ENCODE results near the gene PITX3. TPM values are rescaled to one million over a fixed set of nuclear protein-coding genes. Genes with fewer than 3 reads are reported as not detected.
"Not testable (repeated sequence)": the region's sequence is repeated elsewhere in the genome, so short reads cannot be mapped to it uniquely, and the experiment has no call there.

The PITX3 gene
- total and polyA plus RNA-seq, 10 of the 15 experiments (the other 5 are each of a cell fraction or from before 2014, with no cell fraction given), result not detected

DNA sequence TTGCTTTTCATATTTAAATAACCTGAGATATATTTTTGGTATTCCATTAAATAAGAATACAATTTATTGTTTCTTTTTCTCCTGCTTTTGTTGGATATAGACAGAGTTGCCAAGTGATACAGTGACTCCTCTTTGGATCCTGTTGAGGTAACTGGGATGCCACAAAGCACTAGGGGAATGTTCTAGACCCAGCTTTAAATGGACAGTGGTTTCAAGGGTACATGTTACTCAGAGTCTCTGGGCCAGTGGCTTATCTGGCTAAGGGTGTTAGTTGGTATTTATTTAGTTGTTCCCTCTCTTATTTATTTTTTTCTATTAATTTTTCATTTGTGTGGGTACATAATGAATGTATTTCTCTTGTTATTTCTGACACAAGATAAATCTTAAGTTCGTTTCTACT lies 13.1 kb upstream of the PITX3 start (continued):
- TF ChIP-seq FOXM1 (IDR thresholded peaks at IDR 0.05; ENCODE audit: low read depth, low read length), result no peak
- TF ChIP-seq STAT3 (IDR thresholded peaks at IDR 0.05; ENCODE audit: low read depth, low read length), result no peak
- TF ChIP-seq SUZ12 (IDR thresholded peaks at IDR 0.05; ENCODE audit: unreplicated experiment), result no peak
- no peak for TF ChIP-seq CHD4 (IDR thresholded peaks at IDR 0.05)
- no peak for TF ChIP-seq RELA (IDR thresholded peaks at IDR 0.05; ENCODE audit: borderline replicate concordance, partially characterized antibody)
- TF ChIP-seq MYC (IDR thresholded peaks at IDR 0.05; ENCODE audit: insufficient read depth, insufficient read length, insufficient replicate concordance, low read length, severe bottlenecking), result no peak

DNA sequence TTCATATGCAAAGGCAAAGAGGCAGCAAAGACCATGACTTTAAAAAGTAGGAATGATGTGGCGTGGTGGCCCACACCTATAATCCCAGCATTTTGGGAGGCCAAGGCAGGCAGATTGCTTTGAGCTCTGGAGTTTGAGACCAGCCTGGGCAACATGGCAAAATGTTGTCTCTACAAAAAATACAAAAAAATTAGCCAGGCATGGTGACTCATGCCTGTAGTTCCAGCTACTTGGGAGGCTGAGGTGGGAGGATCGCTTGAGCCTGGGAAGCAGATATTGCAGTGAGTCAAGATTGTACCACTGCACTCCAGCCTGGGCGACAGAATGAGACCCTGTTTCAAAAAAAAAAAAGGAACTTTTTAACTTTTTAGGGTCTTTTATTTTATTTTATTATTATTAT lies 11.2 kb upstream of the PITX3 start:
- H3K4me2 ChIP-seq (ENCODE audit: control insufficient read depth, insufficient read depth); FAIRE-seq; H2AFZ ChIP-seq (ENCODE audit: control insufficient read depth, low read depth, low read length); in situ Hi-C loops (cut with MboI); H3K27me3 ChIP-seq (replicated peaks in 1 of 2; ENCODE audit: control insufficient read depth in 2 of 2, insufficient read depth in 2 of 2, low read length in 1 of 2); H3K9me3 ChIP-seq (replicated peaks; ENCODE audit: control insufficient read depth, insufficient read depth, low read length); H4K20me1 ChIP-seq (ENCODE audit: control insufficient read depth, insufficient read depth); DNase-seq (ENCODE audit: low read depth, low spot score); H3K4me1 ChIP-seq (ENCODE audit: control insufficient read depth, insufficient read depth, low read length); H3K36me3 ChIP-seq (ENCODE audit: control insufficient read depth in 2 of 2, insufficient read depth in 2 of 2, low read length in 1 of 2); H3K4me3 ChIP-seq; H3K27ac ChIP-seq (ENCODE audit: control insufficient read depth, insufficient read depth); intact Hi-C loops (cut with micrococcal nuclease; ENCODE audit: unreplicated experiment); ATAC-seq; BruUV-seq (replicated peaks); H3K9ac ChIP-seq (ENCODE audit: control insufficient read depth, insufficient read depth, low read length): not testable (repeated sequence)
- RAD21 ChIA-PET (ENCODE audit: unreplicated experiment), result interaction anchor here (0.5 to 1.2 kb wide), 4 partner anchors 21 to 104 kb away, joined by 3 to 4 read pairs (median 3); no protein-coding TSS in a partner anchor
- SMC1A ChIA-PET (ENCODE audit: uncharacterized antibody, unreplicated experiment), result interaction anchor here (0.6 to 5.5 kb wide), 5 partner anchors 15 to 126 kb away, joined by 3 to 18 read pairs (median 3); no protein-coding TSS in a partner anchor
- H3K79me2 ChIP-seq (ENCODE audit: control insufficient read depth, insufficient read depth, low read length), result peaks cover 74% of the 10 kb centered on the region
- POLR2A ChIA-PET, result interaction anchor here (0.6 to 1.9 kb wide), 2 partner anchors 12 to 82 kb away, joined by 3 to 5 read pairs; no protein-coding TSS in a partner anchor
- 97% methylated on average over 3 of the region's 3 CpGs for WGBS (ENCODE audit: insufficient coverage, insufficient replicate concordance, low lambda C conversion rate, missing lambda C conversion rate)
- CTCF ChIA-PET, result interaction anchor here (0.6 to 2.7 kb wide), 5 partner anchors 14 to 99 kb away, joined by 3 to 10 read pairs (median 4); no protein-coding TSS in a partner anchor

All from GM12878 (cell line).